ENCODE data around the gene ASB5.

ASB5 gene

GRCh38 chr4:176277162-176277904 lies 8.3 kb upstream of the ASB5 start:
- peak; percentile 47 for DNase-seq

GRCh38 chr4:176276710-176277109 lies 7.7 kb upstream of the ASB5 start:
- DNase-seq: no peak

GRCh38 chr4:176274441-176274840 lies 5.4 kb upstream of the ASB5 start:
- DNase-seq: no peak

GRCh38 chr4:176273736-176274135 lies 4.7 kb upstream of the ASB5 start:
- no peak for DNase-seq

- no peak for DNase-seq
Measured at GRCh38 chr4:176272799-176273198, 3.8 kb upstream of the ASB5 start.

GRCh38 chr4:176271749-176272148 lies 2.7 kb upstream of the ASB5 start:
- DNase-seq: no peak

GRCh38 chr4:176270669-176271068 lies 1.6 kb upstream of the ASB5 start:
- DNase-seq: no peak

GRCh38 chr4:176266026-176266425 lies 3.0 kb downstream of the ASB5 start:
- DNase-seq: no peak

GRCh38 chr4:176262243-176262642 lies 6.8 kb downstream of the ASB5 start:
- no peak for DNase-seq

GRCh38 chr4:176261481-176261880 lies 7.5 kb downstream of the ASB5 start:
- no peak for DNase-seq

- DNase-seq: no peak
Measured at GRCh38 chr4:176261018-176261417, 8.0 kb downstream of the ASB5 start.

GRCh38 chr4:176259330-176260090 lies 9.5 kb downstream of the ASB5 start:
- DNase-seq: no peak

GRCh38 chr4:176258135-176258534 lies 10.9 kb downstream of the ASB5 start:
- DNase-seq: no peak

GRCh38 chr4:176256921-176257320 lies 12.1 kb downstream of the ASB5 start:
- DNase-seq: no peak

GRCh38 chr4:176242764-176243347 lies 26.2 kb downstream of the ASB5 start:
- DNase-seq: no peak

- DNase-seq: no peak
Measured at GRCh38 chr4:176241703-176242102, 27.3 kb downstream of the ASB5 start.

- DNase-seq: no peak
Measured at GRCh38 chr4:176238826-176239225, 30.2 kb downstream of the ASB5 start.

GRCh38 chr4:176238157-176238610 lies 30.8 kb downstream of the ASB5 start:
- DNase-seq: no peak

- DNase-seq: no peak
Measured at GRCh38 chr4:176236946-176237345, 32.1 kb downstream of the ASB5 start.

GRCh38 chr4:176230836-176231235 lies 38.2 kb downstream of the ASB5 start:
- no peak for DNase-seq

- no peak for DNase-seq
Measured at GRCh38 chr4:176229645-176230044, 39.4 kb downstream of the ASB5 start.

- DNase-seq: no peak
Measured at GRCh38 chr4:176226736-176227135, 42.3 kb downstream of the ASB5 start.

- DNase-seq: no peak
Measured at GRCh38 chr4:176223561-176223960, 45.5 kb downstream of the ASB5 start.

GRCh38 chr4:176222149-176222548 lies 46.9 kb downstream of the ASB5 start:
- no peak for DNase-seq
